HTERT RPE-1 (cell line): ENCODE results near the gene EFNB2.

ENCODE experiments used
- in situ Hi-C: fragments of 300-500 bp; cut with MboI; formaldehyde crosslinking; loops from 4 replicates; pipeline ENCODE4 v1.14.3; 2020; ENCODE audit warnings: low sequenced_read_pairs

EFNB2 gene

DNA sequence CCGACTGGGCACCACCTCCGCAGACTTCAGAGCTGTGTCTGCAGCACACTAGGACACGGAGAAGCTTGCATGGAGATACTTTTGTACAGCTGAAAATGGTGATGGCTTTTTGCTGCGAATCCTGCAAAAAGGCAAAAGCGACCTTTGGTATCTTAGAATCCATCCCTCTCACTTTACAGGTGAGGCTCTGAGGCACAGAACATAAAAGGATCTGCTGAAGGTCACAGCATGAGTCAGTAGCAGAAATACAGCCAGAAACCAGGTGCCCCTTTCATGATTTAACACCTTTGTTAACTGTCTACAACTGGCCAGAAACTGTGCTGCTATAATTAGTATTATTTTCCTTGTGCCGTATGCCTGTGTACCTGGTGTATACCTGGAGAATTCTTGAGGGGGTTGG, 48.3 kb downstream of the EFNB2 start:
- in situ Hi-C loops = no loop called here

DNA sequence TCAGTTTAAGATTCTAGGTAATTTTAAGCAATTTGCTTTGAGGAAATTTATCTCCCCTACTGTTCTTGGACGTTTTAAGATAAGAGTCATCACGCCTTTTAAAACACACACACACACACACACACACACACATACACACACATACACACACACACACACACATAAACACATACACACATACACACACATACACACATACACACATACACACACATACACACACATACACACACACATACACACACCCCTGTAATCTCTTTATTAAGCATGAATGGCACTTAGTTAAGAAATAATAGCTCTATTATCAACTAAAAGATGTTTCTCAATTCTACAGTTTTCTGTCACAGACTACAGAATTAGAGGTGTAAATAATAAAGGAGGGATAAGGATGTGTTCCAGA, 49.2 kb downstream of the EFNB2 start:
- in situ Hi-C loops = no loop called here

DNA sequence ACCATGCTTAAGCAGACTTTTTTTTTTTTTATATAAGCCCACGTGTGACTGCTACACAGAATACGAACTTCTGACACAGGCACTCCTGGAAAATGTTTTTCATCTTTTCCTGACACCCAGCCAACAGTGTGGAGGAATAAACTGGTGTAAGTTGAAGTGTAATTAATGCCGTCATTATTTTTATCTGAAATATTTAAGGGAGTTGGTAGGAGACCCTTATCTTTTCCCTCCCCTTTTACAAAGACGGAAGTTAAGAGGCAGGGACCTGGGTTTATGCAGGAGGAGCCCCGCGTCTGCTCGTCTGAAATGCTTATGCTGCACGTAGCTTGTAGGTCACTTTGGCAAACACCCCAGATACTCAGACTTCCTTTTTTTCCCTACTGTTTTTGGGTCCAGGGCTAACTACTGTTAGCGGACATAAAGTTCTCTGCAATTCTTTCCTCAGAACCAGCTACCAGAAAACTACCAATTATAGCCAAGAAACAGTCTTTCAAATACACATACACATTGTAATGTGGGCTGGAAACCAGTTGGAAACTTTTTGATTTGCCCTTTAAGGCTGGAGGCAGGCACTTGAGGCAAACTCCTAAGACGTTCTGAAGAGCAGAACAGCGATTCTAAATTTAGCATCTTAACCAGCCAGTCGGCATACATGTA, 50.8 kb downstream of the EFNB2 start:
- in situ Hi-C loops = no loop called here

DNA sequence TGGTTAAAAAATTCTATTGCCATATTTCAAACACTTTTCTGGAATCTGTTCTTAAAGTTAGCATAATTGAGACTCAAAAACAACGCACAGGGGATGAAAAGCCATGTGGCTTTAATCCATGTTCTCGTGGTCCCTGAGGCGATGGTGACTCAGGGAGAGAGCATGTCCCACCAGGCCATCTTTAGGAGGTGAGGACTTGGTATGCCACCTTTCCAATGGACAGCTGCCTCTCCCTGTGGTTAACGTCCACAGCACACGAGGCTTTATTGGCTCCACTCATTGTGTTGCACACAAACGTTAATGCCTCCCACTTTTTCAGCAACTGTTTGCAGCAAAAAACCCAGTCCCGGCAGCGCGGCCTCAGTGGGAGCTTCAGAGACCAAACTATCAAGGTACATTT, 51.4 kb downstream of the EFNB2 start:
- in situ Hi-C loops = no loop called here

DNA sequence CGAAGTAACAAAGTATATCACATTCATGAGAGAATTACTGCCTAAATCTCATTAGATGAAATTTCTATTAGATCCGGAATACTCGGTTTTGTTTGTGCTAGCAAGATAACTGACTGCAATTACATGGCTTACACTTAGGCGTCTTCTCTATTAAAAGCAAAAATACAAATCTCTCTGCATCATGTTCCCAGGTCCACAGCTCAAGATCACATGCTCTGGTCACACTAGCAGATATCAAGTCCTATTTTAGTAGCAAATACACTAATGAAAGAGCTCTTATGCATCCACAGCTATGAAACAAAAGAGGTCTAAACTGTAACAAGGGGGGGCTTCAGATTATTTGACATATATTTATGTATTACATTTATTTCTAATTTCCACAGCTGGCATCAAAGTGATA, 53.5 kb downstream of the EFNB2 start:
- in situ Hi-C loops = no loop called here

- in situ Hi-C loops = no loop called here
Observed at GRCh38 chr13:106480351-106480910, 55.0 kb downstream of the EFNB2 start.

DNA sequence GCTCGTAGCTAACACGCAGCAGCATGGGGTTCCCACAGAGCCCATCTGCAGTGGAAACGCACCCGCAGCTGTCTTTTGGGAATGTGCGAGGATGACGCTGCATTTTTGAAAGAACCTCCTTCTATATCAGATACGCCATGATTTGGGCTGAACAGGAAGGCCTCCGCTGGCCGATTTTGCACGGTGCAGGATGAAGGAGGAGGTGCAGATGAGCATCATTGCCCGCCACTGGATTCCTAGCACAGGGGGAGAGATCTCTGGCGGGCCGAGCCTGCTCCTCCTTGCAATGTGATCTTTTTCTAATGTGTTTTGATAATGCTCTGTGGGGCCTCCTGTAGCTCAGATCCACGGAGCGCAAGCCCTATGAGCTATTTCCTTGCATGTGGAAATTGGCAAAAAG, 55.5 kb downstream of the EFNB2 start:
- in situ Hi-C loops = no loop called here

GRCh38 chr13:106478116-106478515, 57.3 kb downstream of the EFNB2 start:
- in situ Hi-C loops = no loop called here

DNA sequence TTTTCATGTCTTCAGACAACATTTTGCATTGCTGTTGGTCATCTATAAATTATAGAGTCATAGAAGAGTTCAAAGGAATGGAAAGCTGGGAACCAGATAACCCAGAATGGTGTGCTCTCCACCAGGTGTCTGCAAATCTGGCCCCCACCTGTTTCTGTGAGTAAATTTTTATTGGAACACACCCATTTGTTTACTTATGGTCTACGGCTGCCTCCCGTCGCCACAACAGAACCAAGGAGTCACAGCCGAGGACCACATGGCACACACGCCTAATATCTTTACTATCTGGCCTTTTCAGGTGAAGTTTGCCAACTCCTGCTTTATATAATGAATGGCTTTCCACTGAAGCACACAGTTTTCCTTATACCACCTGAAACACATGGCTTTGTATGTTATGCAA, 58.2 kb downstream of the EFNB2 start:
- in situ Hi-C loops = no loop called here

DNA sequence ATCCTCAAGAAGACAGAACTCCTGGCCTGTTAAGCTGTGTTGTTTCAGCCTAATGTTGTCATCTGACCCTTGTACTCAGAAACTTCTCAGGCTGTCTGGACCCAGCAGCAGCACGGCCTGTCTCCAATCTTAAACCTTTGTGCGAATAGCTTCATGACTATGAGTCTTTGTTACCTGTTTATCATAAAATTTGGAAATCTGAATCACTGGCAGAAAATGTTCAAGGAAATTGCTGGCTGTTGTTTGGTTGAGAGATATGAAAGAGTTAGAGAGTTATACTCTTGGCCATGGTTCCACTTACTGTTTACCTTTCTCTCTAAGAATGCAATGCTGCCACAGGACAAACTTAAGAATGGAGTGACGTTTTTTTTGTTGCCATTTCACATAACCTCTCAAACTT, 59.6 kb downstream of the EFNB2 start:
- in situ Hi-C loops = no loop called here

DNA sequence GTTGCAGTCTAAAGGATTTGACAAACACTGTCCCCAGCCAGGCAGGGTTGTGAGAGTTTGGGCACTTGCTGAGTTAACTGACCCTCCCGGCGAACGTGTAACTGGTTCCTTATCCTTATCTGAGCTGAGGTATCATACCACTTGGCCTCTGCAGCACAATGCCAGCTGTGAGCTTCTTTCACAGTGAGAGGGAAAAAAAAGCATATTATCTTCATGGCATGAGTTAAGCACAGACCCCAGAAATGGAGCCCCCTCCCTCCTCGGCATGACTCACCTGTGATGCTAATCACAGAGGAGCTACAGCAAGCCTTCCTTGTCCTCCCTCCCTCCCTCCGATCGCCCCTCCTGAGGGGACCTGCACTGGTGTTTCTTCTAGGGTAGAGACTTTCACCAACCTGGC, 60.5 kb downstream of the EFNB2 start:
- in situ Hi-C loops = no loop called here

GRCh38 chr13:106473154-106473553, 62.3 kb downstream of the EFNB2 start:
- in situ Hi-C loops = no loop called here

DNA sequence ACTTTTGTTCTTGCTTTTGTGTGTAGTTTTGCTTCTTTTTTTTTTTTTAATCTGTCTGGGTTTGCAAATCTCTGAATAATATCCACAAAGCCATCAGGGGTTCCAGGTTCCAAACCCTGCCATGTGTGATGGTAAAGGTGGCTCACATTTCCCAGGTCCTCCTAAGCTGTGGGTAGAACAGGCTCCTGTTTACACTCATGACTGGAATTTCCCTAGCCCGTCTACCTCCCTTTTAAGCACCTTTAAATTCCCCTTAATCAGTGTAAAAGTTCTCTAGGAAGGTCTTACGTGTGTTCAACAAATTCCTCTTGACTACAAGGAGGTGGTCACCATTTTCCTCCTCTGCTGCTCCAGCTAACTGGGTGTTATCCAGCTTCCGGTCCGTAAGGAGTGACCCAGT, 62.8 kb downstream of the EFNB2 start:
- in situ Hi-C loops = no loop called here

DNA sequence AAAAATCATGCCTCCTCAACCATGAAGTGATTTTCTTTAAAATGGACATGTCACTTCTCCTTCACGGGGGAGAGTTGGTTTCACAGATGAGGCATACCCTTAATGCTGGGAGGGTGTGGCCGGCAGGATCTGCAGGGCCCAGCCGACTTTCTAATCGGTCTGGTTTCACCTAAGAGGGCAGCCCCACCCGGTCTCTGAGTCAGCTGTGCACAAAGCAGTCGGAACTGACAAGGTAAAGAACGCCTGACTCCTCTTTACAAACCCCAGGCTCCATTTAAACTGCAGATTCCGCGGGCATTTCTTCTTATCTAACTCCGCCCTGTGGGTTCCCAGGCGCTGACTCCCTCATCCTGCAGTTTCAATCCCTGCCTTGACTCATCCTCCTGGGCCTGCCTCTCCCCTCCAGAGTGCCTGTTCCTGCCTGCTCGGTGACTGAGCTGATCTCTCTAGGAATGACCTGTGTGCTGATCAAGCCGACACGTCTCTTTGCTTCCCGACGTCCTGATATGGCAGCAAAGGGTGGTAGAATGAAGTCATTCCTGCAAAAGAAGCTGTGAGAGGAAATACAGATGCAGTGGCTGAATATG, 63.4 kb downstream of the EFNB2 start:
- in situ Hi-C loops = no loop called here

DNA sequence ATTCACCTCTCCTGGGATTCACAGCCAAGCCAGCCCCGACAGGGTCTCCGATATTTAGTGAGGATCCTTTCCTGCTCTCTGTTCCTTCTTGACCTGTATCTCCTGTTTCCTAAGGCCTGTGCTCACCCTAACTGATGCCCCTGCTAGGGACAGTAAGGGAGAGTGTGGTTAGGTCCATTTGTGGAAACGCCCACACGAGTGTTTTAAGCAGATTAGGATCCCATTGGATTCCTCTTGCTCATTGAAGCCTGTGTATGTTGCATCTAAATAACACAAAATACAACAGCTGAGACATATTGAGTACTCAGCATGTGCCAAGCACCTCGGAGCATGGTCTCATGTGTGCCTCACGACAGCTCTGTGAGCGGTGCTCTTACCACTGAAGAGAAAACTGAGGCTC, 64.9 kb downstream of the EFNB2 start:
- in situ Hi-C loops = no loop called here

DNA sequence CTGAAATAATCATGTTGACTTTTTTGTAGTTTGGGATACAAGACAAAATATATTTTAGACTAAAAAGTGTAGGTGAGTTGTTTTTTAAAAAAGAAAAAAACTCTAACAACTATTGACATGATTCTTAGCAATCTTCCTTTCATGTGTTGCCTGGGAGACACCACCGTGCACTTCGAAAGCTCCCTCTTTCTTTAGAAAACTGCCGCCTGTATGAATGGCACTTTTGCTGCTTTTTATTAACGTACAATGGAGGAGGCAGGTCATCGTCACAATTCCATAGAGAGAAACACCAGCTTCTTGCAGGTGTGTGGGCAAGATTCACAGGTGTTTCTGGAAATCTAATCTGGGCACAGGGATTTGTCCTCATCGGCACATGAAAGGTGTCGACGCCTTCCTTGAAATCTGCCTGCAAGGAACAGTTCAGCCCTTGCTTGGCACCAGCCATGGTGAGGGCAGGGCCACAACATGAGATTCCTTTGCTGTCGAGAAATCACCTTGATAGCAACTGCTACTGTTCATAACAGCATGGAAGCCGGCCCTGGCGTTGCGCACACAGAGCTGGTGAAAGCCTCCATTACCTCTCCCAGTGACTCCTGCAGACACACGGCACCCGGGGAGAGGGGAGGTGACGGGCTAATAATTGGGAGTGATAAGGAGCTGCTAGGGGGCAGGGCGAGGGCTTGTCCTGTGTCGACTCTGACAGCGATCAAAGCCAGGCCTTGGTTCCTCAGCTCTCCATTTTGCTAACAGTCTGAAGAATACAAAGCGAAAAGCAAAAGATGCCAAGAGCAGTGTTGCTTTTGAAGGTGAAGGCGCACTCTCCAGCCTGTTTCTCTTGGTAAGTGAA, 66.5 kb downstream of the EFNB2 start:
- in situ Hi-C loops = no loop called here

DNA sequence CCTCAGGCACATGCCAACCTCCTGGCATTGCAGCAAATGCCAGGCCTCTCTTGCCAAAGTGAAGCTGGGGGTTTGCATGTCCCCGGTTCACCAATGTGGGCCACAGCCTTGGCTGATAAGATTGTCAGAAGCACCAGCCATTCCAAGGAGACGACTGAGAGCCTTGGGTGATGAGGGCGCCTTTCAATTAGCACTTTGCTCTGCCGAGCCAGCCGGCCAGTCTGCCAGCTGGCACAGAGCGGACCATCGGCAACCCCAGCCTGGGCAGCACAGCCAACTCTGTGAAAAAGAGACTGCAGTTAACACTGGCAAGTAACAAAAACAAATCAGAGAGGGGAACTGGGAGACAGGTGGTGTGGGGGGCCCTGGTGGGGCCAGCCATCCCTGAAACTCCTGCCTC, 67.3 kb downstream of the EFNB2 start:
- in situ Hi-C loops = no loop called here

DNA sequence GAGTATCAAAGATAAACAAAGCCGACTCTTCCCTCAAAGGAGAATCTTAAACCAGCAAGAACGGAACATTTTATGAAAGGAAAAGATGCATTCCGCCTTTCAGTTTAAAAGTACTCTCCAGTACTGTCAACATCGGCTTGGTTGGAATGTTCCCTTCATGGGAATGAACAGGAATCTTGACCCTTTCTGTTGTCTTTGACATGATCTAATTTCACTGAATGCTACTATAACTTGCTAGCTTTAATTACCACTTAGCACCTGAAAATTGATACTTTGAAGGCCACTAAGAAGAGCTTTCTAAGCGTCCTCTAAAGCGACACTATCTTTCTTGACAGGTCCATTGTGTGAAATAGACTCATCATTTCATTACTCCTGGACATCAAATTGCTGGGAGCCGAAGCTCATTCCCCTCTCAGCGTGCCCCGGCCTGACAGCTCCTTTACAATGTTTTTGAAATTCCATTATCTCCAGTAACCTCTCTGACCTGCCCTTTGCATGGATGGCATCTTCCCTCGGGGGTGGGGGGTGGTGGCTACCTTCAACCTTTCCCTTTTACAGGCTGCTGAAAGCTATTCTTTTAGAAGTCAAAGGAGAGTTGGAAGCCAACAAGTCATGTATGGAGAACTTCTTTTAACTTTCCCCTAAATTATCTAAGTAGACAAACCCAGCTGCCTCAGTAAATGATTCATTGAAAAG, 67.9 kb downstream of the EFNB2 start:
- in situ Hi-C loops = no loop called here

DNA sequence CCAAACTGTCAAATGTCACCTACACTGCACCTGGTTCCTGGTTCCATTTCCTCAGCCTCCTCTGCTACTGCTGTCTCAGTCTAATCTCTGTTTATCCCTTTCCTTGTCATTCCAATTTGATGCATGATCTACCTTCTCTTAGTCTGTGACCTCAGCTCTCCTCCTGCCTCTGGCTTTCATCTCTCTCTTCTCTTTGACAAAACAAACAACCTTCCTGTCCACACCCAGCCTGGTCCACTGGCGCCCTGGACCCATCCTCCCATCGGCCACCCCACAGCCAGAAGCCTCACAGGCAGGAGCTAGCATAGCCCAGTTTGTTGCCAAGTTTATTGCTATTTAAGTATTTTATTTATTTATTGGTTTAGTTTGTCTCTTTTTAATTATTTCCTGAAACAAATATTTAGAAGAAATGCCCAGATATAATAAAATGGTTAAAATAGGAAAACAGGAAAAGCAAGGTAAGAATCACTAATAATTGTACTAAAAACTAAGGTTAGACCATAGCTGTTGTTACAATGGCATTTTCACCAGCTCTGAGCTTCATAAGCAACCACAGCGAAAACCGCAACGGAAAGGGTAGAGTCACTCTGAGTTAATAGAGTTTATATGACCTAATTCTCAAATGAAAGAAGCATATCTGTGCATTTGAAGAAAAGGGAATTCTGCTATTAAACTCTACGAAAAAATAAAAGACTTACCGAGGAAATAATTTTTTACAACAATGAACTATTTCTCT, 68.6 kb downstream of the EFNB2 start:
- in situ Hi-C loops = no loop called here

- in situ Hi-C loops = no loop called here
Observed at GRCh38 chr13:106464076-106464475, 71.4 kb downstream of the EFNB2 start.

- in situ Hi-C loops = no loop called here
Observed at GRCh38 chr13:106462710-106463109, 72.8 kb downstream of the EFNB2 start.
